ENCODE results near the gene PRKAG3. TPM values are rescaled to one million over a fixed set of nuclear protein-coding genes. Genes with fewer than 3 reads are reported as not detected.
"Not testable (repeated sequence)": the region's sequence is repeated elsewhere in the genome, so short reads cannot be mapped to it uniquely, and the experiment has no call there.

The PRKAG3 gene
- total and polyA plus RNA-seq, 2 donors (not counting 3 experiments of a cell fraction or from before 2014, with no cell fraction given) = not detected

DNA sequence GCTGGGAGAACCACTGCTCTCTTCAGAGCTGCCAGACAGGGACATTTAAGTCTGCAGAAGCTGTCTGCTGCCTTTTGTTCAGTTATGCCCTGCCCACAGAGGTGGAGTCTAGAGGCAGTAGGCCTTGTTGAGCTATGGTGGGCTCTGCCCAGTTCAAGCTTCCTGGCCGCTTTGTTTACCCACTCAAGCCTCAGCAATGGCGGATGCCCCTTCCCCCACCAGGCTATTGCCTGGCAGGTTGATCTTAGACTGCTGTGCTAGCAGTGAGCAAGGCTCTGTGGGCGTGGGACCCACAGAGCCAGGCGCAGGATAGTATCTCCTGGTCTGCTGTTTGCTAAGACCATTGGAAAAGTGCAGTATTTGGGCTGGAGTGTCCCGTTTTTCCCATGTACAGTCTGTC lies 58.8 kb downstream of the PRKAG3 start:
- POLR2A ChIA-PET; H3K79me2 ChIP-seq (ENCODE audit: control insufficient read depth, insufficient read depth, low read length); H3K4me3 ChIP-seq (replicated peaks in 1 of 3; ENCODE audit: insufficient read depth in 1 of 3, low read depth in 1 of 3, low read length in 3 of 3); H3K9me1 ChIP-seq (replicated peaks; ENCODE audit: control insufficient read depth, extremely low read depth, insufficient read depth, low read length); H3K36me3 ChIP-seq (ENCODE audit: control insufficient read depth in 2 of 2, extremely low read depth in 1 of 2, insufficient read depth in 2 of 2, low read length in 2 of 2); BruUV-seq (replicated peaks); H2AFZ ChIP-seq (ENCODE audit: low read depth, low read length); H3K27ac ChIP-seq (ENCODE audit: insufficient read depth, low read depth, low read length); intact Hi-C loops (cut with micrococcal nuclease); H3K9me3 ChIP-seq (replicated peaks; ENCODE audit: control insufficient read depth, insufficient read depth, low read length); DNase-seq (ENCODE audit: low read depth, low spot score); FAIRE-seq; H4K20me1 ChIP-seq (replicated peaks; ENCODE audit: control insufficient read depth, extremely low read depth, insufficient read depth, low read length); H3K9ac ChIP-seq (replicated peaks; ENCODE audit: extremely low read depth, insufficient read depth, low read length); dilution Hi-C loops (cut with MboI; ENCODE audit: extremely low pct_ligation_motif_present, low sequenced_read_pairs); H3K4me1 ChIP-seq (ENCODE audit: control insufficient read depth, extremely low read depth, insufficient read depth, low read length); H3K27me3 ChIP-seq (ENCODE audit: control insufficient read depth in 2 of 2, insufficient read depth in 2 of 2, low read length in 2 of 2); H3K4me2 ChIP-seq (ENCODE audit: insufficient read depth, low read length): not testable (repeated sequence)
- CTCF ChIA-PET = interaction anchor here (5.8 kb wide), 1 partner anchor 75 kb away, joined by 22 read pairs; no protein-coding TSS in a partner anchor

Small RNA genes within 50 kb of the gene (microRNA-seq; reads per million reads assigned to microRNA genes)
- not detected for gene MIR9500 (ENCODE audit: borderline number of aligned reads, borderline replicate concordance)

Other genes starting within 250 kb of the PRKAG3 start
- gene PLCD4, start 223.9 kb downstream of the PRKAG3 start, total RNA-seq = 1.4 and 3.1 TPM in 2 replicates
- 2.2 and 2.3 TPM in 2 replicates for gene PLCD4, start 223.9 kb downstream of the PRKAG3 start, polyA plus RNA-seq
- 31.4 and 34.5 TPM in 2 replicates for gene ZNF142, start 172.2 kb downstream of the PRKAG3 start, total RNA-seq
- 14.5 and 16.0 TPM in 2 replicates for gene ZNF142, start 172.2 kb downstream of the PRKAG3 start, polyA plus RNA-seq
- gene BCS1L, start 172.1 kb downstream of the PRKAG3 start, total RNA-seq = 43.0 and 57.4 TPM in 2 replicates
- 70.3 and 82.1 TPM in 2 replicates for gene BCS1L, start 172.1 kb downstream of the PRKAG3 start, polyA plus RNA-seq
- 38.2 and 39.1 TPM in 2 replicates for gene RNF25, start 159.8 kb downstream of the PRKAG3 start, total RNA-seq
- gene RNF25, start 159.8 kb downstream of the PRKAG3 start, polyA plus RNA-seq = 54.7 and 61.1 TPM in 2 replicates
- gene STK36, start 159.7 kb downstream of the PRKAG3 start, total RNA-seq = 34.9 and 40.9 TPM in 2 replicates
- gene STK36, start 159.7 kb downstream of the PRKAG3 start, polyA plus RNA-seq = 65.2 and 67.4 TPM in 2 replicates
- 41.0 and 45.0 TPM in 2 replicates for gene TTLL4, start 121.0 kb downstream of the PRKAG3 start, total RNA-seq
- gene TTLL4, start 121.0 kb downstream of the PRKAG3 start, polyA plus RNA-seq = 26.7 and 30.5 TPM in 2 replicates
- gene CYP27A1, start 49.7 kb downstream of the PRKAG3 start, total RNA-seq = 12.6 and 15.1 TPM in 2 replicates
- gene CYP27A1, start 49.7 kb downstream of the PRKAG3 start, polyA plus RNA-seq = 30.3 and 34.9 TPM in 2 replicates
- not detected in 2 replicates for gene WNT6, start 28.0 kb upstream of the PRKAG3 start, total RNA-seq
- gene WNT6, start 28.0 kb upstream of the PRKAG3 start, polyA plus RNA-seq = not detected in 2 replicates
- not detected in 2 replicates for gene WNT10A, start 49.0 kb upstream of the PRKAG3 start, total RNA-seq
- gene WNT10A, start 49.0 kb upstream of the PRKAG3 start, polyA plus RNA-seq = not detected in 2 replicates
- not detected in 2 replicates for gene CDK5R2, start 127.9 kb upstream of the PRKAG3 start, total RNA-seq
- 0.03 TPM in 1 of 2 replicates, not detected in the other for gene CDK5R2, start 127.9 kb upstream of the PRKAG3 start, polyA plus RNA-seq
- gene FEV, start 153.4 kb upstream of the PRKAG3 start, total RNA-seq = not detected in 2 replicates
- not detected in 2 replicates for gene FEV, start 153.4 kb upstream of the PRKAG3 start, polyA plus RNA-seq
- gene CRYBA2, start 161.6 kb upstream of the PRKAG3 start, total RNA-seq = not detected in 2 replicates
- gene CRYBA2, start 161.6 kb upstream of the PRKAG3 start, polyA plus RNA-seq = not detected in 2 replicates
- not detected in 2 replicates for gene CFAP65, start 209.7 kb upstream of the PRKAG3 start, total RNA-seq
- 0.03 TPM in 1 of 2 replicates, not detected in the other for gene CFAP65, start 209.7 kb upstream of the PRKAG3 start, polyA plus RNA-seq
- 0.37 TPM in 1 of 2 replicates, not detected in the other for gene IHH, start 229.1 kb upstream of the PRKAG3 start, total RNA-seq
- 0.03 TPM in 1 of 2 replicates, not detected in the other for gene IHH, start 229.1 kb upstream of the PRKAG3 start, polyA plus RNA-seq

All from endothelial cell of umbilical vein (primary cell).